SK-N-SH (cell line): Measurements from ENCODE around the gene RAMP1. TPM values are rescaled to one million over a fixed set of nuclear protein-coding genes. Genes with fewer than 3 reads are reported as not detected.

Experiments
- CTCF ChIA-PET: fragments of 300-600, 350-600 bp; formaldehyde crosslinking; extraction: SDS; loops from one replicate; lab custom pipeline; 2021; lab: Yijun Ruan, JAX
- POLR2A ChIA-PET: fragments of 350-600 bp; sonication (Branson Sonifier 250); formaldehyde crosslinking; extraction: SDS; loops from one replicate; lab custom pipeline; 2020; ENCODE audit warnings: antibody characterized with exemption, inconsistent platforms; lab: Yijun Ruan, JAX
- DNase-seq: peaks from one replicate; pipeline ENCODE4 v3.0.0; 2012
- H2AFZ ChIP-seq: fragments of 200-600 bp; sonication (generic); 2 replicates; pipeline ENCODE4 v1.8.1; 2016; ENCODE audit warnings: antibody characterized with exemption, mild to moderate bottlenecking, low read depth
- H3F3A ChIP-seq: fragments of 200-600 bp; sonication (generic); replicated peaks from 2 replicates; pipeline ENCODE3; 2016; ENCODE audit warnings: antibody characterized with exemption, mild to moderate bottlenecking; ENCODE audit not compliant: insufficient read depth
- H3K27ac ChIP-seq, 2 experiments: fragments of 200-500 bp in 1 of 2; fragments of 200-600 bp in 1 of 2; sonication (Bioruptor generic) in 1 of 2; sonication (generic), shearing (Covaris generic) in 1 of 2; 2 replicates each; pipeline versions ENCODE4 v1.5.1 to v1.6.1; 2014 to 2016; ENCODE audit warnings: low read depth in 2 of 2, inconsistent platforms in 1 of 2, low read length in 1 of 2, mild to moderate bottlenecking in 1 of 2, mixed read lengths in 1 of 2
- H3K27me3 ChIP-seq: fragments of 200-600 bp; sonication (generic), shearing (Covaris generic); 2 replicates; pipeline ENCODE4 v1.6.1; 2016; ENCODE audit warnings: mixed run types; ENCODE audit not compliant: insufficient read depth
- H3K36me3 ChIP-seq, 2 experiments: fragments of 200-500 bp in 1 of 2; fragments of 200-600 bp in 1 of 2; sonication (Bioruptor generic) in 1 of 2; sonication (generic) in 1 of 2; replicated peaks in 1 of 2; 2 replicates each; pipeline versions ENCODE3 to v1.5.1; 2014 to 2016; ENCODE audit warnings: low read length in 1 of 2, mild to moderate bottlenecking in 1 of 2; ENCODE audit not compliant: insufficient read depth in 2 of 2, control insufficient read depth in 1 of 2
- H3K4me1 ChIP-seq, 2 experiments: fragments of 200-500 bp in 1 of 2; fragments of 200-600 bp in 1 of 2; sonication (Bioruptor generic) in 1 of 2; sonication (generic), shearing (Covaris generic) in 1 of 2; 2 replicates each; pipeline versions ENCODE4 v1.5.1 to v1.6.1; 2014 to 2016; ENCODE audit warnings: low read depth in 1 of 2, low read length in 1 of 2, mixed run types in 1 of 2; ENCODE audit not compliant: insufficient read depth in 2 of 2, control insufficient read depth in 1 of 2
- H3K4me2 ChIP-seq: fragments of 200-600 bp; sonication (generic), shearing (Covaris generic); 2 replicates; pipeline ENCODE4 v1.6.1; 2017; ENCODE audit warnings: mixed run types
- H3K4me3 ChIP-seq, 2 experiments: fragments of 200-500 bp in 1 of 2; fragments of 200-600 bp in 1 of 2; sonication (Bioruptor generic) in 1 of 2; sonication (generic), shearing (Covaris generic) in 1 of 2; 2 replicates each; pipeline versions ENCODE4 v1.5.1 to v1.8.1; 2014 to 2016; ENCODE audit warnings: low read depth in 2 of 2, inconsistent platforms in 1 of 2, low read length in 1 of 2, mild to moderate bottlenecking in 1 of 2, mixed read lengths in 1 of 2, moderate library complexity in 1 of 2
- H3K79me2 ChIP-seq: fragments of 200-600 bp; sonication (generic); 2 replicates; pipeline ENCODE4 v1.8.1; 2017; ENCODE audit warnings: mild to moderate bottlenecking; ENCODE audit not compliant: insufficient read depth
- H3K9ac ChIP-seq: fragments of 200-600 bp; sonication (generic); 2 replicates; pipeline ENCODE4 v1.6.1; 2017; ENCODE audit warnings: mixed run types
- H3K9me2 ChIP-seq: fragments of 200-600 bp; sonication (generic); 2 replicates; pipeline ENCODE4 v1.6.1; 2017; ENCODE audit warnings: mixed run types
- H3K9me3 ChIP-seq: fragments of 200-600 bp; sonication (generic); 2 replicates; pipeline ENCODE4 v1.6.1; 2017; ENCODE audit warnings: mixed run types, mild to moderate bottlenecking, moderate library complexity
- H4K20me1 ChIP-seq: fragments of 200-600 bp; sonication (generic); 2 replicates; pipeline ENCODE4 v1.6.1; 2017; ENCODE audit warnings: mild to moderate bottlenecking, mixed run types; ENCODE audit not compliant: insufficient read depth
- ELF1 ChIP-seq: IDR thresholded peaks from 2 replicates; pipeline ENCODE4 v1.4.0; 2012
- EZH2phosphoT487 ChIP-seq: fragments of 200-600 bp; sonication (generic); IDR thresholded peaks from 2 replicates; pipeline ENCODE4 v1.6.1; 2017; ENCODE audit warnings: low read depth, mixed run types, mild to moderate bottlenecking, antibody characterized with exemption, moderate library complexity, borderline replicate concordance
- FOSL2 ChIP-seq: IDR thresholded peaks from 2 replicates; pipeline ENCODE4 v1.4.0; 2012; ENCODE audit warnings: low read depth, mild to moderate bottlenecking, moderate library complexity, borderline replicate concordance
- GATA2 ChIP-seq: sonication (generic); formaldehyde crosslinking; IDR thresholded peaks from 2 replicates; pipeline ENCODE4 v1.5.0; 2020; ENCODE audit warnings: mild to moderate bottlenecking, missing genetic modification reagents
- IRF3 ChIP-seq: fragments of 150-350 bp; IDR thresholded peaks from 2 replicates; pipeline ENCODE4 v1.6.1; 2016; ENCODE audit warnings: mild to moderate bottlenecking, low read depth, low read length
- MXI1 ChIP-seq: IDR thresholded peaks from 2 replicates; pipeline ENCODE4 v1.6.1; 2012; ENCODE audit warnings: mild to moderate bottlenecking, low read depth, low read length, improper control_type of control experiment
- NFIC ChIP-seq: IDR thresholded peaks from 2 replicates; pipeline ENCODE4 v1.4.0; 2012; ENCODE audit warnings: borderline replicate concordance
- RFX5 ChIP-seq: IDR thresholded peaks from 2 replicates; pipeline ENCODE4 v1.6.1; 2012; ENCODE audit warnings: mild to moderate bottlenecking, improper control_type of control experiment, low read length
- TEAD4 ChIP-seq: IDR thresholded peaks from 2 replicates; pipeline ENCODE4 v1.4.0; 2012; ENCODE audit warnings: mild to moderate bottlenecking, borderline replicate concordance; ENCODE audit not compliant: insufficient read depth
- USF1 ChIP-seq: IDR thresholded peaks from 2 replicates; pipeline ENCODE4 v1.4.0; 2012; ENCODE audit warnings: low read depth, borderline replicate concordance
- YY1 ChIP-seq: IDR thresholded peaks from 2 replicates; pipeline ENCODE4 v1.4.0; 2012; ENCODE audit warnings: low read depth, mild to moderate bottlenecking
- WGBS: methylation state at CpG from one replicate; pipeline ENCODE4 v1.1.6; 2017; ENCODE audit warnings: low lambda C conversion rate; 5-methylcytosine and 5-hydroxymethylcytosine counted together
- polyA plus RNA-seq, 3 experiments: library from polyadenylated mRNA; depleted of rRNA; stranded (reverse); fragments of >200 nt; gene quantifications; 2 replicates each; pipeline ENCODE4 v1.2.3, GENCODE V29; 2012
- TF ChIP-seq, protein P1 (sequence below): fragments of 200-600 bp; sonication (generic); IDR thresholded peaks from 2 replicates; pipeline ENCODE4 v1.6.1; 2017; ENCODE audit warnings: antibody characterized with exemption, mild to moderate bottlenecking, moderate library complexity
- TF ChIP-seq, protein P2 (sequence below): IDR thresholded peaks from 2 replicates; pipeline ENCODE4 v1.6.1; 2012; ENCODE audit warnings: mild to moderate bottlenecking, low read depth, low read length, moderate library complexity

Gene RAMP1
- polyA plus RNA-seq, 1 of the 3 experiments (the other 2 are of a cell fraction): 27.9 TPM

- H3K79me2 ChIP-seq: no peaks in the 10 kb centered on the region
Observed at GRCh38 chr2:237943395-237944094, 84.1 kb downstream of the RAMP1 start.

More at GRCh38 chr2:237943395-237944094, 84.1 kb downstream of the RAMP1 start:
- no peak overlapping the region for H3K4me2 ChIP-seq
- no peaks in the 10 kb centered on the region for H3K9me2 ChIP-seq
- H3K27ac ChIP-seq: no peak overlapping the region
- H3F3A ChIP-seq: no peaks in the 10 kb centered on the region
- no peak overlapping the region for H3K9ac ChIP-seq
- no peak overlapping the region for H3K4me3 ChIP-seq
- TF ChIP-seq YY1 (no peak), IRF3 (no peak), MXI1 (no peak), GATA2 (CRISPR knock-in tag) (no peak), RFX5 (no peak), NFIC (no peak), EZH2phosphoT487 (no peak), ELF1 (no peak), USF1 (no peak), FOSL2 (no peak), TEAD4 (no peak)
- TF ChIP-seq, protein P1, sequence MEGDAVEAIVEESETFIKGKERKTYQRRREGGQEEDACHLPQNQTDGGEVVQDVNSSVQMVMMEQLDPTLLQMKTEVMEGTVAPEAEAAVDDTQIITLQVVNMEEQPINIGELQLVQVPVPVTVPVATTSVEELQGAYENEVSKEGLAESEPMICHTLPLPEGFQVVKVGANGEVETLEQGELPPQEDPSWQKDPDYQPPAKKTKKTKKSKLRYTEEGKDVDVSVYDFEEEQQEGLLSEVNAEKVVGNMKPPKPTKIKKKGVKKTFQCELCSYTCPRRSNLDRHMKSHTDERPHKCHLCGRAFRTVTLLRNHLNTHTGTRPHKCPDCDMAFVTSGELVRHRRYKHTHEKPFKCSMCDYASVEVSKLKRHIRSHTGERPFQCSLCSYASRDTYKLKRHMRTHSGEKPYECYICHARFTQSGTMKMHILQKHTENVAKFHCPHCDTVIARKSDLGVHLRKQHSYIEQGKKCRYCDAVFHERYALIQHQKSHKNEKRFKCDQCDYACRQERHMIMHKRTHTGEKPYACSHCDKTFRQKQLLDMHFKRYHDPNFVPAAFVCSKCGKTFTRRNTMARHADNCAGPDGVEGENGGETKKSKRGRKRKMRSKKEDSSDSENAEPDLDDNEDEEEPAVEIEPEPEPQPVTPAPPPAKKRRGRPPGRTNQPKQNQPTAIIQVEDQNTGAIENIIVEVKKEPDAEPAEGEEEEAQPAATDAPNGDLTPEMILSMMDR: no peak
- TF ChIP-seq, protein P2, sequence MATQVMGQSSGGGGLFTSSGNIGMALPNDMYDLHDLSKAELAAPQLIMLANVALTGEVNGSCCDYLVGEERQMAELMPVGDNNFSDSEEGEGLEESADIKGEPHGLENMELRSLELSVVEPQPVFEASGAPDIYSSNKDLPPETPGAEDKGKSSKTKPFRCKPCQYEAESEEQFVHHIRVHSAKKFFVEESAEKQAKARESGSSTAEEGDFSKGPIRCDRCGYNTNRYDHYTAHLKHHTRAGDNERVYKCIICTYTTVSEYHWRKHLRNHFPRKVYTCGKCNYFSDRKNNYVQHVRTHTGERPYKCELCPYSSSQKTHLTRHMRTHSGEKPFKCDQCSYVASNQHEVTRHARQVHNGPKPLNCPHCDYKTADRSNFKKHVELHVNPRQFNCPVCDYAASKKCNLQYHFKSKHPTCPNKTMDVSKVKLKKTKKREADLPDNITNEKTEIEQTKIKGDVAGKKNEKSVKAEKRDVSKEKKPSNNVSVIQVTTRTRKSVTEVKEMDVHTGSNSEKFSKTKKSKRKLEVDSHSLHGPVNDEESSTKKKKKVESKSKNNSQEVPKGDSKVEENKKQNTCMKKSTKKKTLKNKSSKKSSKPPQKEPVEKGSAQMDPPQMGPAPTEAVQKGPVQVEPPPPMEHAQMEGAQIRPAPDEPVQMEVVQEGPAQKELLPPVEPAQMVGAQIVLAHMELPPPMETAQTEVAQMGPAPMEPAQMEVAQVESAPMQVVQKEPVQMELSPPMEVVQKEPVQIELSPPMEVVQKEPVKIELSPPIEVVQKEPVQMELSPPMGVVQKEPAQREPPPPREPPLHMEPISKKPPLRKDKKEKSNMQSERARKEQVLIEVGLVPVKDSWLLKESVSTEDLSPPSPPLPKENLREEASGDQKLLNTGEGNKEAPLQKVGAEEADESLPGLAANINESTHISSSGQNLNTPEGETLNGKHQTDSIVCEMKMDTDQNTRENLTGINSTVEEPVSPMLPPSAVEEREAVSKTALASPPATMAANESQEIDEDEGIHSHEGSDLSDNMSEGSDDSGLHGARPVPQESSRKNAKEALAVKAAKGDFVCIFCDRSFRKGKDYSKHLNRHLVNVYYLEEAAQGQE: no peak
- no peaks in the 10 kb centered on the region for H3K4me1 ChIP-seq
- no peaks in the 10 kb centered on the region for H3K9me3 ChIP-seq
- H3K27me3 ChIP-seq: no peaks in the 10 kb centered on the region
- no peak for DNase-seq
- ChIA-PET CTCF (interaction anchor here (3.7 kb wide), 1 partner anchor 20 kb away, joined by 12 read pairs; no protein-coding TSS in a partner anchor), POLR2A (no interaction called here)
- no peaks in the 10 kb centered on the region for H4K20me1 ChIP-seq
- no peak overlapping the region for H2AFZ ChIP-seq
- no peaks in the 10 kb centered on the region for H3K36me3 ChIP-seq
- whole genome bisulfite sequencing: no CpG with 5 or more reads among the region's 7 CpGs
